ENCODE data around the gene CDK10.

DNA sequence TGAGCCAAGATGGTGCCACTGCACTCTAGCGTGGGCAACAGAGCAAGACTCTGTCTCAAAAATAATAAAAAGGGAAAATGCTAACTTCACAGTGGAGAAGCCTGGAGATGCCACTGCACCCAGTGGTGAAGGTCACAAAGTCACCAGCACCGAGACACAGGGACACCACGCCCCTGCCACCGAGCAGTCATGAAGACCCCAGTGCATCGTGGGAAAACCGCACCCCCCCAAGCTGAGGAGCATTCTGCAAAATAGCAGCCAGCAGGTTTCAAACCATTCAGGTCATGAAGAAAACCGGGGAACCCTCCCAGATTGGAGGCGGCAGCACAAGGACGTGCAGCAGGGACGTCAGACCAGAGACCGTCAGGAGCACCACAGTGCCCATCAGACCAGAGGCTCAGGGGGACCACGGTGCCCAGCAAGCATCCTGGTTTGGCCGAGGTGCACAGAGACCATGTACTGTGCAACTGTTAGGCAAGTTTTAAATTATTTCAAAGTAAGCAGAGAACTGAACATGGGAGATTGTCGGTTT, 42.7 kb upstream of the CDK10 start:
- TF ChIP-seq, protein P1, sequence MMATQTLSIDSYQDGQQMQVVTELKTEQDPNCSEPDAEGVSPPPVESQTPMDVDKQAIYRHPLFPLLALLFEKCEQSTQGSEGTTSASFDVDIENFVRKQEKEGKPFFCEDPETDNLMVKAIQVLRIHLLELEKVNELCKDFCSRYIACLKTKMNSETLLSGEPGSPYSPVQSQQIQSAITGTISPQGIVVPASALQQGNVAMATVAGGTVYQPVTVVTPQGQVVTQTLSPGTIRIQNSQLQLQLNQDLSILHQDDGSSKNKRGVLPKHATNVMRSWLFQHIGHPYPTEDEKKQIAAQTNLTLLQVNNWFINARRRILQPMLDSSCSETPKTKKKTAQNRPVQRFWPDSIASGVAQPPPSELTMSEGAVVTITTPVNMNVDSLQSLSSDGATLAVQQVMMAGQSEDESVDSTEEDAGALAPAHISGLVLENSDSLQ (IDR thresholded peaks at IDR 0.05), result no peak
- TF ChIP-seq ARNT (IDR thresholded peaks at IDR 0.05) (no peak), TARDBP (IDR thresholded peaks at IDR 0.05) (no peak), NFRKB (IDR thresholded peaks at IDR 0.05) (no peak), BHLHE40 (IDR thresholded peaks at IDR 0.05; ENCODE audit: borderline replicate concordance) (no peak), FOXM1 (IDR thresholded peaks at IDR 0.05; ENCODE audit: borderline replicate concordance) (no peak), ELF4 (IDR thresholded peaks at IDR 0.05) (no peak), HDGF (IDR thresholded peaks at IDR 0.05; ENCODE audit: borderline replicate concordance) (no peak), SP1 (IDR thresholded peaks at IDR 0.05) (no peak), SUZ12 (IDR thresholded peaks at IDR 0.05) (no peak), CTBP1 (IDR thresholded peaks at IDR 0.05; ENCODE audit: borderline replicate concordance) (no peak), ZNF384 (IDR thresholded peaks at IDR 0.05) (no peak), FOXK2 (IDR thresholded peaks at IDR 0.05) (no peak)

Measured in HEK293T (cell line).